Esophagus squamous epithelium (tissue), 5 donors: ENCODE measurements around the gene STYX. TPM values are rescaled to one million over a fixed set of nuclear protein-coding genes. Genes with fewer than 3 reads are reported as not detected.

Source experiments
- DNase-seq: peaks from one replicate; lab custom pipeline; 2025; lab: John Stamatoyannopoulos, UW
- H3K27ac ChIP-seq, 4 donors: fragments of 200-600 bp; sonication (generic); one replicate each; pipeline ENCODE4 v1.5.1; 2016 to 2019; ENCODE audit warnings: mild to moderate bottlenecking in 1 of 4
- H3K27me3 ChIP-seq, 4 donors: fragments of 200-600 bp; sonication (generic); 1 replicate in 3 of 4; 2 replicates in 1 of 4; pipeline versions ENCODE4 v1.5.1 to v1.6.0; 2017 to 2021; ENCODE audit warnings: antibody characterized with exemption in 1 of 4
- H3K36me3 ChIP-seq, 3 donors: fragments of 200-600 bp; sonication (generic); one replicate each; pipeline ENCODE4 v1.5.1; 2016 to 2019
- H3K4me1 ChIP-seq, 3 donors: fragments of 200-600 bp; sonication (generic); one replicate each; pipeline ENCODE4 v1.5.1; 2017 to 2019
- H3K4me3 ChIP-seq, 4 donors: fragments of 200-600 bp; sonication (generic); 1 replicate in 3 of 4; 2 replicates in 1 of 4; pipeline ENCODE4 v1.5.1; 2016 to 2019; ENCODE audit warnings: mild to moderate bottlenecking in 2 of 4, moderate library complexity in 1 of 4
- H3K9me3 ChIP-seq, 3 donors: fragments of 200-600 bp; sonication (generic); one replicate each; pipeline ENCODE4 v1.5.1; 2016 to 2019
- CTCF ChIP-seq, 6 experiments: fragments of 450-650 bp in 4 of 6; fragments of 200-600 bp in 2 of 6; sonication (generic) in 2 of 6; IDR thresholded peaks; one replicate each; pipeline ENCODE4 v1.5.1; 2016 to 2019; ENCODE audit warnings: antibody characterized with exemption in 6 of 6, mild to moderate bottlenecking in 4 of 6, moderate library complexity in 4 of 6
- POLR2A ChIP-seq, 4 donors: fragments of 450-650 bp; IDR thresholded peaks; one replicate each; pipeline ENCODE4 v1.6.1; 2017; ENCODE audit warnings: antibody characterized with exemption in 4 of 4, mild to moderate bottlenecking in 4 of 4, moderate library complexity in 3 of 4
- WGBS, 2 donors: methylation state at CpG; one replicate each; pipeline ENCODE4 v1.1.5; 2018; 5-methylcytosine and 5-hydroxymethylcytosine counted together
- intact Hi-C: fragments of 100-400 bp; cut with DNase I; formaldehyde crosslinking; loops from one replicate; pipeline ENCODE4 v1.15.0; 2022
- total RNA-seq, 4 donors: library from RNA; depleted of rRNA; stranded (reverse); fragments of >200 nt; gene quantifications; one replicate each; pipeline ENCODE4 v1.1.0, GENCODE V29; 2016
- donor health status: DM: yes; HTN: yes; CAD: no.

Gene STYX
- total RNA-seq, 4 donors from 2014 or later = 9.7 to 19.7 (median 15.6) TPM

GRCh38 chr14:52769887-52770286 lies 39.9 kb downstream of the STYX start:
- H3K9me3 ChIP-seq = no peaks in the 10 kb centered on the region
- no peaks in the 10 kb centered on the region for H3K4me1 ChIP-seq
- H3K27me3 ChIP-seq = no peaks in the 10 kb centered on the region
- peaks cover 0 to 95% (median 5%) of the 10 kb centered on the region in 3 donors for H3K36me3 ChIP-seq
- TF ChIP-seq POLR2A (IDR thresholded peaks at IDR 0.05) (no peak), CTCF (IDR thresholded peaks at IDR 0.05) (no peak)
- DNase-seq = no peak
- intact Hi-C loops = no loop called here
- no peak overlapping the region for H3K4me3 ChIP-seq
- H3K27ac ChIP-seq = no peak overlapping the region

- H3K9me3 ChIP-seq = no peaks in the 10 kb centered on the region
- TF ChIP-seq CTCF (IDR thresholded peaks at IDR 0.05) = no peak
- no peak for TF ChIP-seq POLR2A (IDR thresholded peaks at IDR 0.05)
- intact Hi-C loops = no loop called here
- no peak overlapping the region for H3K27ac ChIP-seq
- H3K36me3 ChIP-seq = peaks cover 0 to 92% (median 0%) of the 10 kb centered on the region in 3 donors
- H3K4me3 ChIP-seq = no peak overlapping the region
- no peak for DNase-seq
- H3K27me3 ChIP-seq = no peaks in the 10 kb centered on the region
- WGBS, 2 donors = 91 to 92% methylated on average over 7 of the region's 7 CpGs
- no peaks in the 10 kb centered on the region for H3K4me1 ChIP-seq
These were observed 46.9 kb downstream of the STYX start for GRCh38 chr14:52776816-52777215.

- no peak for DNase-seq
- Histone ChIP-seq H3K4me3 (no peak overlapping the region), H3K36me3 (peaks cover 0 to 75% (median 0%) of the 10 kb centered on the region in 3 donors), H3K4me1 (peaks cover 0 to 8% (median 4%) of the 10 kb centered on the region in 3 donors), H3K9me3 (no peaks in the 10 kb centered on the region), H3K27me3 (no peaks in the 10 kb centered on the region), H3K27ac (no peak overlapping the region)
- 58 to 73% methylated on average over 7 of the region's 7 CpGs for WGBS, 2 donors
- intact Hi-C loops = no loop called here
- TF ChIP-seq POLR2A (IDR thresholded peaks at IDR 0.05) = no peak
- no peak for TF ChIP-seq CTCF (IDR thresholded peaks at IDR 0.05)
These were observed 48.7 kb downstream of the STYX start for GRCh38 chr14:52778702-52779101.

GRCh38 chr14:52780893-52781292 lies 50.9 kb downstream of the STYX start:
- TF ChIP-seq POLR2A (IDR thresholded peaks at IDR 0.05) (no peak), CTCF (IDR thresholded peaks at IDR 0.05) (no peak)
- H3K27me3 ChIP-seq = no peaks in the 10 kb centered on the region
- peaks cover 0 to 10% (median 4%) of the 10 kb centered on the region in 3 donors for H3K4me1 ChIP-seq
- WGBS, 2 donors = 88% methylated on average over 1 of the region's 1 CpG
- H3K27ac ChIP-seq = no peak overlapping the region
- no peaks in the 10 kb centered on the region for H3K9me3 ChIP-seq
- no peak for DNase-seq
- no peak overlapping the region for H3K4me3 ChIP-seq
- intact Hi-C loops = no loop called here
- peaks cover 0 to 57% (median 0%) of the 10 kb centered on the region in 3 donors for H3K36me3 ChIP-seq

GRCh38 chr14:52781629-52782028 lies 51.7 kb downstream of the STYX start:
- TF ChIP-seq POLR2A (IDR thresholded peaks at IDR 0.05) = no peak
- TF ChIP-seq CTCF (IDR thresholded peaks at IDR 0.05) = no peak
- DNase-seq = no peak
- intact Hi-C loops = no loop called here
- WGBS, 2 donors = 95 to 100% methylated on average over 1 of the region's 1 CpG
- H3K4me3 ChIP-seq = no peak overlapping the region
- H3K27me3 ChIP-seq = no peaks in the 10 kb centered on the region
- peaks cover 0 to 10% (median 4%) of the 10 kb centered on the region in 3 donors for H3K4me1 ChIP-seq
- peaks cover 0 to 49% (median 0%) of the 10 kb centered on the region in 3 donors for H3K36me3 ChIP-seq
- no peaks in the 10 kb centered on the region for H3K9me3 ChIP-seq
- H3K27ac ChIP-seq = no peak overlapping the region
